Parathyroid adenoma (tissue), 2 donors: ENCODE data around the gene CCL18.
"Not testable (repeated sequence)": the region's sequence is repeated elsewhere in the genome, so short reads cannot be mapped to it uniquely, and the experiment has no call there.

ENCODE experiments used
- H2AFZ ChIP-seq: fragments of 300-600 bp; sonication (generic); one replicate; pipeline ENCODE4 v1.7.0; 2017; ENCODE audit warnings: antibody characterized with exemption, mild to moderate bottlenecking
- H3K27ac ChIP-seq: fragments of 300-600 bp; sonication (generic); one replicate; pipeline ENCODE4 v1.7.0; 2017
- H3K27me3 ChIP-seq: fragments of 300-600 bp; sonication (generic); one replicate; pipeline ENCODE4 v1.7.0; 2017; ENCODE audit warnings: low read length; ENCODE audit not compliant: control insufficient read depth, insufficient read depth
- H3K36me3 ChIP-seq: fragments of 300-600 bp; sonication (generic); one replicate; pipeline ENCODE4 v1.7.0; 2017; ENCODE audit warnings: low read length; ENCODE audit not compliant: control insufficient read depth, insufficient read depth
- H3K4me1 ChIP-seq: fragments of 300-600 bp; sonication (generic); one replicate; pipeline ENCODE4 v1.7.0; 2017; ENCODE audit warnings: control low read depth
- H3K4me2 ChIP-seq: fragments of 300-600 bp; sonication (generic); one replicate; pipeline ENCODE4 v1.7.0; 2017; ENCODE audit warnings: low read length
- H3K4me3 ChIP-seq: fragments of 300-600 bp; sonication (generic); one replicate; pipeline ENCODE4 v1.7.0; 2017; ENCODE audit warnings: low read depth, low read length
- H3K79me2 ChIP-seq: fragments of 300-600 bp; sonication (generic); one replicate; pipeline ENCODE4 v1.7.0; 2017; ENCODE audit warnings: control low read depth
- H3K9ac ChIP-seq: fragments of 300-600 bp; sonication (generic); one replicate; pipeline ENCODE4 v1.7.0; 2017; ENCODE audit warnings: mild to moderate bottlenecking
- H3K9me3 ChIP-seq: fragments of 300-600 bp; sonication (generic); one replicate; pipeline ENCODE4 v1.7.0; 2017; ENCODE audit warnings: low read length; ENCODE audit not compliant: control insufficient read depth
- CTCF ChIP-seq: fragments of 300-600 bp; sonication (generic); IDR thresholded peaks from one replicate; pipeline ENCODE4 v1.7.0; 2017; ENCODE audit warnings: antibody characterized with exemption, mild to moderate bottlenecking
- donor health status: primary hyperparathyroidism.

The CCL18 gene

GRCh38 chr17:36118477-36119353, 54.6 kb downstream of the CCL18 start:
- H3K4me1 ChIP-seq: peaks cover 5% of the 10 kb centered on the region
- H3K27ac ChIP-seq: no peak overlapping the region
- no peaks in the 10 kb centered on the region for H3K36me3 ChIP-seq
- H3K27me3 ChIP-seq: no peaks in the 10 kb centered on the region
- H3K79me2 ChIP-seq: no peaks in the 10 kb centered on the region
- peak overlapping the region; percentile 3 for H3K4me2 ChIP-seq
- no peak overlapping the region for H3K9ac ChIP-seq
- H2AFZ ChIP-seq: peak overlapping the region; percentile 42
- H3K9me3 ChIP-seq: no peaks in the 10 kb centered on the region
- no peak for TF ChIP-seq CTCF
- no peak overlapping the region for H3K4me3 ChIP-seq

- H2AFZ ChIP-seq: no peak overlapping the region
- no peak overlapping the region for H3K9ac ChIP-seq
- no peak overlapping the region for H3K4me2 ChIP-seq
- H3K27ac ChIP-seq: no peak overlapping the region
- no peaks in the 10 kb centered on the region for H3K9me3 ChIP-seq
- H3K79me2 ChIP-seq: no peaks in the 10 kb centered on the region
- H3K4me1 ChIP-seq: peaks cover 5% of the 10 kb centered on the region
- no peak overlapping the region for H3K4me3 ChIP-seq
- no peaks in the 10 kb centered on the region for H3K27me3 ChIP-seq
- H3K36me3 ChIP-seq: no peaks in the 10 kb centered on the region
- TF ChIP-seq CTCF: no peak
Observed at GRCh38 chr17:36120221-36120620, 56.1 kb downstream of the CCL18 start.

GRCh38 chr17:36121099-36121498, 57.0 kb downstream of the CCL18 start:
- H3K4me3 ChIP-seq, H3K27ac ChIP-seq, H2AFZ ChIP-seq, H3K9me3 ChIP-seq, H3K27me3 ChIP-seq, H3K4me2 ChIP-seq, H3K36me3 ChIP-seq, H3K9ac ChIP-seq, H3K79me2 ChIP-seq, H3K4me1 ChIP-seq: not testable (repeated sequence)
